ENCODE data around the gene UCP3. TPM values are rescaled to one million over a fixed set of nuclear protein-coding genes. Genes with fewer than 3 reads are reported as not detected.

The UCP3 gene
- polyA plus RNA-seq, 1 donor (not counting 4 experiments of a cell fraction or from before 2014, with no cell fraction given) = 0.52 TPM

DNA sequence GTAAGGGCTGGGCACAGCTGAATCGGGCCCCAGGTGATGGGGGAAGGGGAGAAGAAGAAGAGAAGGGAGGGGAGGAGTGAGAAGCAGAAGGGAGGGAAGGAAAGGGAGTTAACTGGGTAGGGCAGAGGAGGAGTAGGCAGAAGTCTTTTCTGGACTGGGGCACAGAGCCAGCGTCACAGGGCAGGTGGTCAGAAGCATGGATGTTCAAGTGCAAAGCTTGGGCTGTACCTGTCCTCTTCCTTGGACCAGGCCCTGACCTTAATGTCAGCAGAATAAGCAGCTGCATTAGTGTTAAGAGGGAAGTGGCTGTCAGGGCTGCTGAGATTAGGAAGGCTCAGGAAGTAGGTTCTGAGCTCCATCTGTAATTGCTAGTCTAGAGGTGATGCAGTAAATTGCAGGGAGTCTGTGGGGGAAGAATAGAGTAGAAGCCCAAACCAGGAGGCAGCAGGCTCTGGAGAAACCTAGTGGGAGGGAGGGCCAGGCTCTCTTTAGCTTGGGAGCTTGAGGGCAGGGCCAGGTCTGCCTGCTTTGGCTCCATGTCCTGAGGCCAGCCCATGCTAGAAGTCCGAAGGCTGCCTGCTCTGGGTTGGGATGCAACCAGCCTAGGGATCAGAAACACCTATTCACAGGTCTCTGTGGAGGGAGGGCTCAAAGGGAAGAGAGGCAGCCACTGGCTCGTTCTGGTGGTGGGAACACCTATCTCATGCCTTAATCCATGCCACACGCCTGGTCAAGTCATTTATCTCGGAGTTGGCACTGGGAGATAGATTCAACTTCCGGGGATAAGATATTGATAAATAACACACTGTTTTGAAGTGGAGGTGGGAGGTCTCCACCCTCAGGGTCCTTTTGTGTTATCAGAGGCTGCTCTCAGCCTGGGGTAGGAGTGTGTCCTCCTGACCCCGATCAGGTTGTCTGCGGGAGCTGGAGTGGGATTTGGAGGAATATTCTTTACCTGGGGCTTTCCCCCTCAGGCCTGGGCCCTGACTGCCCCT is 1.7 kb upstream of the UCP3 start:
- Histone ChIP-seq H3K9me3 (ENCODE audit: control insufficient read depth, low read depth, low read length) (no peaks in the 10 kb centered on the region), H2AFZ (ENCODE audit: control insufficient read depth, low read length) (no peak overlapping the region), H3K4me1 (ENCODE audit: control insufficient read depth, extremely low read depth, insufficient read depth, low read length) (no peaks in the 10 kb centered on the region), H4K20me1 (ENCODE audit: control insufficient read depth, extremely low read depth, insufficient read depth, low read length) (no peaks in the 10 kb centered on the region), H3K36me3 (ENCODE audit: control insufficient read depth in 2 of 2, extremely low read depth in 1 of 2, insufficient read depth in 2 of 2, low read length in 2 of 2) (peaks cover 0 to 1% of the 10 kb centered on the region in 2 experiments), H3K4me3 (ENCODE audit: control insufficient read depth in 2 of 3, extremely low read depth in 1 of 3, insufficient read depth in 2 of 3, low read depth in 1 of 3, low read length in 3 of 3) (no peak overlapping the region), H3K4me2 (ENCODE audit: control insufficient read depth, extremely low read depth, insufficient read depth, low read depth, low read length) (no peak overlapping the region), H3K27ac (ENCODE audit: control insufficient read depth, insufficient read depth, low read length) (no peak overlapping the region), H3K9me1 (ENCODE audit: control insufficient read depth, extremely low read depth, insufficient read depth, low read length) (no peaks in the 10 kb centered on the region), H3K9ac (ENCODE audit: control insufficient read depth, extremely low read depth, insufficient read depth, low read length) (no peak overlapping the region), H3K79me2 (ENCODE audit: control insufficient read depth, insufficient read depth, low read length) (no peaks in the 10 kb centered on the region), H3K27me3 (ENCODE audit: control insufficient read depth, extremely low read depth, insufficient read depth, low read length) (no peaks in the 10 kb centered on the region)
- FAIRE-seq (no peak), DNase-seq (ENCODE audit: low read depth, low spot score) (no peak)
- no peak for TF ChIP-seq EZH2 (IDR thresholded peaks at IDR 0.05; ENCODE audit: low read length)
- TF ChIP-seq, protein P1, sequence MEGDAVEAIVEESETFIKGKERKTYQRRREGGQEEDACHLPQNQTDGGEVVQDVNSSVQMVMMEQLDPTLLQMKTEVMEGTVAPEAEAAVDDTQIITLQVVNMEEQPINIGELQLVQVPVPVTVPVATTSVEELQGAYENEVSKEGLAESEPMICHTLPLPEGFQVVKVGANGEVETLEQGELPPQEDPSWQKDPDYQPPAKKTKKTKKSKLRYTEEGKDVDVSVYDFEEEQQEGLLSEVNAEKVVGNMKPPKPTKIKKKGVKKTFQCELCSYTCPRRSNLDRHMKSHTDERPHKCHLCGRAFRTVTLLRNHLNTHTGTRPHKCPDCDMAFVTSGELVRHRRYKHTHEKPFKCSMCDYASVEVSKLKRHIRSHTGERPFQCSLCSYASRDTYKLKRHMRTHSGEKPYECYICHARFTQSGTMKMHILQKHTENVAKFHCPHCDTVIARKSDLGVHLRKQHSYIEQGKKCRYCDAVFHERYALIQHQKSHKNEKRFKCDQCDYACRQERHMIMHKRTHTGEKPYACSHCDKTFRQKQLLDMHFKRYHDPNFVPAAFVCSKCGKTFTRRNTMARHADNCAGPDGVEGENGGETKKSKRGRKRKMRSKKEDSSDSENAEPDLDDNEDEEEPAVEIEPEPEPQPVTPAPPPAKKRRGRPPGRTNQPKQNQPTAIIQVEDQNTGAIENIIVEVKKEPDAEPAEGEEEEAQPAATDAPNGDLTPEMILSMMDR (optimal IDR thresholded peaks at IDR 0.05 in 1 of 3, IDR thresholded peaks at IDR 0.05 in 1 of 3, conservative IDR thresholded peaks at IDR 0.05 in 1 of 3; ENCODE audit: extremely low read depth in 1 of 3, insufficient read depth in 2 of 3, low read length in 3 of 3) = no peak
- dilution Hi-C loops (cut with MboI; ENCODE audit: extremely low pct_ligation_motif_present, low sequenced_read_pairs) = no loop called here

DNA sequence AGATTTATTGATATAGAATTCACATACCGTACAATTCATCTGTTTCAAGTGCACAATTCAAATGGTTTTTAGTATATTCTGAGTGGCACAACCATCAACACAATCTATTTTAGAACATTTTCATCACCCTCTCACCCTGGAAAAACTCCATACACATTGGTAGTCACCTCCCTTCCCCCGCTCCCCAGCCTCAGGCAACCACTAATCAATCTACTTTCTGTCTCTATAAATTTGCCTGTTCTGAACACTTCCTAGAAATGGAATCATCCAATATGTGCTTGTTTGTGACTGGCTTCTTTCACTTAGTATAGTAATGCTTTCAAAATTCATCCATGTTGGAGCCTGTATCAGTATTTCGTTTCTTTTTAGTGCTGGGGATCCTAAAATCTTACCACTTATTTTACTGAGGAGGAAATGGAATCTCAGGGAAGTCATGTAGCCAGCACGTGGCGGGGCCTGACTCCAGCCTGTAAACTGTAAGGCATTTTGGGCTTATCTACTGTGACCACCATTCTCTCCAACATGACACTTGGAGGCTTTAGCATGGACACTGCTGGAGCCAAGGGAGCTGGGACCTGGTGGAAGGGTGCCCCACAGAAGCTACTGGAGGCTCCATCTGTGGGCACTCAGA is 905 bp upstream of the UCP3 start:
- DNase-seq (ENCODE audit: low read depth, low spot score) (no peak), FAIRE-seq (no peak)
- TF ChIP-seq, protein P1 (optimal IDR thresholded peaks at IDR 0.05 in 1 of 3, IDR thresholded peaks at IDR 0.05 in 1 of 3, conservative IDR thresholded peaks at IDR 0.05 in 1 of 3; ENCODE audit: extremely low read depth in 1 of 3, insufficient read depth in 2 of 3, low read length in 3 of 3) = no peak
- no peak for TF ChIP-seq EZH2 (IDR thresholded peaks at IDR 0.05; ENCODE audit: low read length)
- Histone ChIP-seq H3K27ac (ENCODE audit: control insufficient read depth, insufficient read depth, low read length) (no peak overlapping the region), H3K79me2 (ENCODE audit: control insufficient read depth, insufficient read depth, low read length) (no peaks in the 10 kb centered on the region), H3K36me3 (ENCODE audit: control insufficient read depth in 2 of 2, extremely low read depth in 1 of 2, insufficient read depth in 2 of 2, low read length in 2 of 2) (peaks cover 0 to 1% of the 10 kb centered on the region in 2 experiments), H3K9ac (ENCODE audit: control insufficient read depth, extremely low read depth, insufficient read depth, low read length) (no peak overlapping the region), H4K20me1 (ENCODE audit: control insufficient read depth, extremely low read depth, insufficient read depth, low read length) (no peaks in the 10 kb centered on the region), H3K27me3 (ENCODE audit: control insufficient read depth, extremely low read depth, insufficient read depth, low read length) (no peaks in the 10 kb centered on the region), H3K9me1 (ENCODE audit: control insufficient read depth, extremely low read depth, insufficient read depth, low read length) (no peaks in the 10 kb centered on the region), H3K4me2 (ENCODE audit: control insufficient read depth, extremely low read depth, insufficient read depth, low read depth, low read length) (no peak overlapping the region), H2AFZ (ENCODE audit: control insufficient read depth, low read length) (no peak overlapping the region), H3K9me3 (ENCODE audit: control insufficient read depth, low read depth, low read length) (no peaks in the 10 kb centered on the region), H3K4me3 (ENCODE audit: control insufficient read depth in 2 of 3, extremely low read depth in 1 of 3, insufficient read depth in 2 of 3, low read depth in 1 of 3, low read length in 3 of 3) (no peak overlapping the region), H3K4me1 (ENCODE audit: control insufficient read depth, extremely low read depth, insufficient read depth, low read length) (no peaks in the 10 kb centered on the region)
- dilution Hi-C loops (cut with MboI; ENCODE audit: extremely low pct_ligation_motif_present, low sequenced_read_pairs) = no loop called here

All from keratinocyte (primary cell).